Subcutaneous adipose tissue (tissue), 4 donors: ENCODE data around the gene BPIFB3. TPM values are rescaled to one million over a fixed set of nuclear protein-coding genes. Genes with fewer than 3 reads are reported as not detected.

Source experiments
- total RNA-seq, 4 donors: library from RNA; depleted of rRNA; stranded (reverse); fragments of >200 nt; gene quantifications; one replicate each; pipeline ENCODE4 v1.1.0, GENCODE V29; 2016
- TF ChIP-seq, protein P1 (sequence below): fragments of 450-650 bp; IDR thresholded peaks from one replicate; pipeline ENCODE4 v1.5.1; 2016; ENCODE audit warnings: low read depth, mild to moderate bottlenecking, control low read depth, antibody characterized with exemption, moderate library complexity

BPIFB3 gene
- total RNA-seq, 4 donors from 2014 or later, result not detected

GRCh38 chr20:33014336-33015113, 39.2 kb upstream of the BPIFB3 start:
- TF ChIP-seq, protein P1, sequence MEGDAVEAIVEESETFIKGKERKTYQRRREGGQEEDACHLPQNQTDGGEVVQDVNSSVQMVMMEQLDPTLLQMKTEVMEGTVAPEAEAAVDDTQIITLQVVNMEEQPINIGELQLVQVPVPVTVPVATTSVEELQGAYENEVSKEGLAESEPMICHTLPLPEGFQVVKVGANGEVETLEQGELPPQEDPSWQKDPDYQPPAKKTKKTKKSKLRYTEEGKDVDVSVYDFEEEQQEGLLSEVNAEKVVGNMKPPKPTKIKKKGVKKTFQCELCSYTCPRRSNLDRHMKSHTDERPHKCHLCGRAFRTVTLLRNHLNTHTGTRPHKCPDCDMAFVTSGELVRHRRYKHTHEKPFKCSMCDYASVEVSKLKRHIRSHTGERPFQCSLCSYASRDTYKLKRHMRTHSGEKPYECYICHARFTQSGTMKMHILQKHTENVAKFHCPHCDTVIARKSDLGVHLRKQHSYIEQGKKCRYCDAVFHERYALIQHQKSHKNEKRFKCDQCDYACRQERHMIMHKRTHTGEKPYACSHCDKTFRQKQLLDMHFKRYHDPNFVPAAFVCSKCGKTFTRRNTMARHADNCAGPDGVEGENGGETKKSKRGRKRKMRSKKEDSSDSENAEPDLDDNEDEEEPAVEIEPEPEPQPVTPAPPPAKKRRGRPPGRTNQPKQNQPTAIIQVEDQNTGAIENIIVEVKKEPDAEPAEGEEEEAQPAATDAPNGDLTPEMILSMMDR, result no peak

DNA sequence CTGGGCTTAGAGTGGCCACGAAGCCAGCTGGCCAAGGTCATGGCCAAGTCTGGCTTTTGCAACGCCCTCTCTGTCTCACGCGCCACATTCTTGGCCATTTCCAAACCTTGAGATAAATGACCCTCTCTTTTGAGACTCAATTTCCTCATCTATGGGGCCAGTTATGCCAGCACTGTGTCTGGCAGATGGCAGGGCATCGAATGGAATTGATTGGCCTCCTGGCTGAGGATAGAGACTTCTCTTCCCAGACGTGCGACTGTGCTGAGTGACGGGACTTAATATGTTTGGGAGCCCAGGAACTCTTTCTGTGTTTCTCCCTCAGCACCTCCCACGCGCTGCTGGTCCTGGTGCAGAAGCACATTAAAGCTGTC, 38.6 kb upstream of the BPIFB3 start:
- TF ChIP-seq, protein P1, result no peak

DNA sequence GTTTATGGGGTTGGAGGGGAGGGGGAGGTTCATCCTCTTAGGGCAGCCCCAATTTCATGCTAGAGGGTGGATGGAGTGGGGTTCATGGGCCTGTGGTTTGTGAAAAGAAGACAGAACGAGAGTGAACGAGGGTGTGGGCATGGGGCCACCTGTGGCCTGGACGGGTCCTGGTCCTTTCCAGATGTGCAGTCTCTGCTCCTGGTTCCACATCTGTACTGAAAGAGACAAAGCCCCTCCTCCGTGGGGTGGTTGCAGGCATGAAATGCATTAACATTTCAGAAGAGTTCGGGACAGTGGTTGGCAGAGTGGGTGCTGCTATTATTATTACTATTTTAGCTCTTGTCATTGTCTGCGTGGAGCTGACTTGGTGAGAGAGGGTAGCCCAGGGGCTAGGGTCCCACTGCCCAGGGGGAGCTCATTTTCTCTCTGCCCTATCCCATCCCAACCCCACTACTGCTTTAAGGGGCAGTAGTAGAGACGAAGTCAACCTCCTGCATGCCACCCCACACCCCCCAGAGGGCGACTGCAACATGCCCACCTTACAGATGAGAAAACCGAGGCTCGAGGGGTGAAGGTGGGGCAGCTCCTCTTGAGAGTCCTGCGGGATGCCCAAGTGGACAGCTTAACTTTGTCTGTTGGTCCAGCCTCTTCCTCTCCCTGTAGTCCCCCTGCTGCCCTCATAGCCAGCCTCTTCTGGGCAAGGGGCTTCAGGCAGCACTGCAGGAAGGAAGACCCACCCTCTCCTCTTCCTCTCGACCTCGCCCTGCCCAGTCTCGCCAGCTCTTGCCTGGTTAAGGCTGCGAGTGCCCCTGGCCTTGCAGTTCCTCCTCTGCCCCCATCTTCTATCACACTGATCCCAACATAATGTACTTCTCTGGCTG, 37.8 kb upstream of the BPIFB3 start:
- TF ChIP-seq, protein P1, result no peak

GRCh38 chr20:33016581-33017109, 37.1 kb upstream of the BPIFB3 start:
- TF ChIP-seq, protein P1, result no peak

GRCh38 chr20:33017542-33017941, 36.2 kb upstream of the BPIFB3 start:
- TF ChIP-seq, protein P1, result no peak

DNA sequence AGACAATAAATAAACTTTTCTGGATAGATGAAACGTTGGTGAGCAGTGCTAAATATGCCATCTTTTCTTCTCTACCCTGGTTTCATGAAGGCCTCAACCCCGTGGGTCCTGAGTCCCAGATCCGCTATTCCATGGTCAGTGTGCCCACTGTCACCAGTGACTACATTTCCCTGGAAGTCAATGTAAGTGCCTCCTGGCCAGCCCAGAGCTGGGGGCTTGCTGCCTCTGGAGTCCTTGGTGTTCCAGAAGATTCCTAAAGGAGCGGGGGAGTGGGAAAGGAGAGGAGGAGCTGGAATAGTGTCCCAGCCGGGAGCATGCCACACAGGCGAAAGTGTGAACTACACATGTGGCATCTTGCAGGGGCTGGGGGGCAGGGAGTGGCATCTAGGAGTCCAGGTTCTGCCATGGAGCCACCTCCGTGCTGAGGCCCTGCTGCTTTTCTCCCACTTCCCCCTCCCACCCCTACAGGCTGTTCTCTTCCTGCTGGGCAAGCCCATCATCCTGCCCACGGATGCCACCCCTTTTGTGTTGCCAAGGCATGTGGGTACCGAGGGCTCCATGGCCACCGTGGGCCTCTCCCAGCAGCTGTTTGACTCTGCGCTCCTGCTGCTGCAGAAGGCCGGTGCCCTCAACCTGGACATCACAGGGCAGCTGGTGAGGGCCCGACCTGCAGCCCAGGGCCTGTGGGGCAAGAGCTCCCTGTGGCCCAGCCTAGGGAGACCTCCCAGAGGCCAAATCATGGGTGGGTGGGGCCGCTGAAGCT, 35.4 kb upstream of the BPIFB3 start:
- TF ChIP-seq, protein P1, result no peak
